Common myeloid progenitor, CD34-positive (primary cell): ENCODE measurements around the gene CBY3.

Experiments
- CTCF ChIA-PET: fragments of 350-600 bp; sonication (Branson Sonifier 250); formaldehyde crosslinking; loops from one replicate; lab custom pipeline; 2021; ENCODE audit warnings: antibody characterized with exemption; lab: Charles Lee
- POLR2A ChIA-PET: fragments of 350-600 bp; sonication (Branson Sonifier 250); formaldehyde crosslinking; loops from one replicate; lab custom pipeline; 2021; ENCODE audit warnings: antibody characterized with exemption; lab: Charles Lee
- DNase-seq, 3 donors: peaks; one replicate each; pipeline versions ENCODE4 v3.0.0 to v3.0.0-alpha.2; 2013
- H3K27ac ChIP-seq, 2 experiments: 1 replicate in 1 of 2; 2 replicates in 1 of 2; pipeline ENCODE4 v1.7.0; 2013; ENCODE audit warnings: inconsistent platforms in 2 of 2, low read length in 2 of 2, mild to moderate bottlenecking in 2 of 2, low read depth in 1 of 2, moderate library complexity in 1 of 2; ENCODE audit not compliant: severe bottlenecking in 2 of 2, insufficient read depth in 1 of 2, poor library complexity in 1 of 2
- H3K27me3 ChIP-seq, 5 experiments: replicated peaks in 2 of 5; 1 replicate in 3 of 5; 2 replicates in 2 of 5; pipeline versions ENCODE4 v1.6.1 to v1.7.0; 2013; ENCODE audit warnings: low read length in 4 of 5, mild to moderate bottlenecking in 2 of 5, moderate library complexity in 2 of 5, inconsistent platforms in 1 of 5; ENCODE audit not compliant: insufficient read depth in 5 of 5, control insufficient read depth in 4 of 5
- H3K36me3 ChIP-seq, 4 experiments: 1 replicate in 2 of 4; 2 replicates in 2 of 4; pipeline versions ENCODE4 v1.6.1 to v1.7.0; 2013; ENCODE audit warnings: low read length in 3 of 4, control low read depth in 1 of 4, mild to moderate bottlenecking in 1 of 4; ENCODE audit not compliant: control insufficient read depth in 4 of 4, insufficient read depth in 4 of 4
- H3K4me1 ChIP-seq, 4 experiments: 1 replicate in 3 of 4; 2 replicates in 1 of 4; pipeline versions ENCODE4 v1.6.1 to v1.7.1; 2013; ENCODE audit warnings: low read length in 3 of 4, mild to moderate bottlenecking in 3 of 4, control low read depth in 1 of 4, inconsistent platforms in 1 of 4, moderate library complexity in 1 of 4; ENCODE audit not compliant: control insufficient read depth in 4 of 4, insufficient read depth in 4 of 4; ENCODE audit errors: control extremely low read depth in 1 of 4
- H3K4me3 ChIP-seq, 7 experiments: 1 replicate in 4 of 7; 2 replicates in 3 of 7; pipeline versions ENCODE4 v1.5.1 to v1.7.0; 2013; ENCODE audit warnings: mild to moderate bottlenecking in 7 of 7, low read length in 6 of 7, moderate library complexity in 6 of 7, inconsistent platforms in 2 of 7, low read depth in 2 of 7, control low read depth in 1 of 7; ENCODE audit not compliant: insufficient read depth in 4 of 7, control insufficient read depth in 1 of 7; ENCODE audit errors: extremely low read depth in 1 of 7
- H3K9me3 ChIP-seq, 5 experiments: 1 replicate in 4 of 5; 2 replicates in 1 of 5; pipeline versions ENCODE4 v1.6.1 to v1.7.1; 2013; ENCODE audit warnings: low read length in 4 of 5, mild to moderate bottlenecking in 2 of 5, inconsistent platforms in 1 of 5, low read depth in 1 of 5, moderate library complexity in 1 of 5; ENCODE audit not compliant: control insufficient read depth in 4 of 5, insufficient read depth in 2 of 5; ENCODE audit errors: control extremely low read depth in 1 of 5
- WGBS: methylation state at CpG from one replicate; pipeline ENCODE4 v1.1.5; 2013; ENCODE audit not compliant: insufficient coverage; 5-methylcytosine and 5-hydroxymethylcytosine counted together

Gene CBY3

DNA sequence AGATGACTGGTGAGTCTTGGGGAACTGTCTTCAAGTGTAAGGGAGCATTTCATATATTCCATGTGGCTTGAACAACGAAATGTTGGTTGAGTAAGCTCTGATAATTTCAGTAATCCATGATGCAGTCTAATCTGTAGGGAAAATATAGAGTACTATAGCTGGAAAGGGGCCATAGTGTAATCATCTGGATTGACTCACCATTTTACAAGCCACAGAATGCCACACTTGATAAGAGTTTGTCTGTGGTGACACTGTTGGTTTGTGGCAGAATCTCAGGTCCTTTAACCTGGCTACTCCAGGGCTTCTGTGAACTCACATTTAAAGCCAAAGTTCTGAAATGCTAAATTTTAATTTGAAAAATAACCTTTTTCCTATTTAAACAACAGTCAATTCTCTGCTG is 35.5 kb upstream of the CBY3 start:
- CTCF ChIA-PET, result interaction anchor here (0.5 to 2.2 kb wide), 4 partner anchors 10 to 48 kb away, joined by 3 to 6 read pairs (median 4); no protein-coding TSS in a partner anchor
- no peak overlapping the region for H3K27ac ChIP-seq
- peaks cover 25 to 78% (median 51%) of the 10 kb centered on the region in 4 experiments for H3K36me3 ChIP-seq
- WGBS, result no CpG with 5 or more reads among the region's 1 CpG
- no peaks in the 10 kb centered on the region for H3K9me3 ChIP-seq
- no peak for DNase-seq
- no peaks in the 10 kb centered on the region for H3K27me3 ChIP-seq
- no peak overlapping the region for H3K4me3 ChIP-seq
- no peaks in the 10 kb centered on the region for H3K4me1 ChIP-seq
- POLR2A ChIA-PET, result interaction anchor here (1.5 kb wide), 1 partner anchor 11 kb away, joined by 4 read pairs; no protein-coding TSS in a partner anchor

DNA sequence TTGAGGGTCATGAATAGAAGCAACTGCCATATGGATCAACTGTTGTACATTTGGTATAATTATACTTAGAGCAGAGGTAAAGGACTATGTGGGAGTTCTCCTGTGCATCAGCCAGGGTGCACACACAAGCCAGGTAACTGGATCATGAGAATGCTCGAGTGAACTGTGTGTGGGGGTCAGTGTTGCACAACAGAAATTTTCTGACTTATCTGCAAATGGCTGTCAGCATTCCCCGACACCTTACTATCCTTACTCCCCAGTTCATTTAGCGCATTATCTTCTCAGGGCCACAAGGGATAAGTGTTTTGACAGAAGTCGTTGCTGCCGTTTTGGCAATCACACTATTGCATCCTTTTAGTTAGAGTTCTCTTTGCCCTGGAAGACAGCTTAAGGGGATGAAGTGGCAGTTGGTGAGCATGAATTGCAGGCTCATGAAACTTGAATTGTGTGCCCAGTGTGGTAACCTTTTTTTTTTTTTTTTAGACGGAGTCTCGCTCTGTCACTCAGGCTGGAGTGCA is 19.6 kb upstream of the CBY3 start:
- WGBS, result 77% methylated on average over 3 of the region's 7 CpGs

DNA sequence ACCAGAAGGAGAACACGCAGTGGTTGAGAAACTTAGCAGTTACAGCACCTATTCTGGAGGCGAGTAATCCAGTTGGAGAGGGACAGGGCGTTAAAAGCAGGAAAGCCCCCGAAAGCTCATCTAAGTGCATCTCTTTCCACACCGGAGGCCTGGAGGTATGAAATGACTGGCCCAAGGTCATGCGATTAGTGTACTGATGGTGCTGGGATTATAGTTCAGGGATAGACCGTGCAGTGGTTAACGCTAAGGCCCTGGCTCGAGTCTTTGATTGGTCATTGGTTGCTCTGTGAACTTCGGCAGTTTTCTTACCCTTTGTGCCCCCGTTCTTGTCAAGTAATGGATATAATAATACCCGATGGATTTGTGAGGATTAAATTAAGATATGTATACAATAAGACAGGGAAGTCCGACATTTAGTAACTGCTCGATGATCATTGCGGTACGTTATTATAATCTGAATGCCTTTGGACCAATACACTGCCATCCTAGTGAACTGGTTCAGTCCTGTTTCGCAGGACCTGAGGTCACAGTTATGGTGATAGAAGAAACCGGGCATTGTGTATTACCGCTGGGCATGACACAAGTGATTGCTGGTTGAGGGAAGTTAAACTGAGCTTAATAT is 18.9 kb upstream of the CBY3 start:
- POLR2A ChIA-PET, result interaction anchor here (0.6 to 1.0 kb wide), 3 partner anchors 11 to 157 kb away, joined by 3 to 6 read pairs (median 4); partner anchors contain the start of gene MAML1
- peak; percentile 31 to 66 (median 63) for DNase-seq
- WGBS, result 0% methylated on average over 13 of the region's 19 CpGs

More for the DNA sequence above, 19.6 kb upstream of the CBY3 start:
- peaks cover 7 to 43% (median 32%) of the 10 kb centered on the region in 4 experiments for H3K4me1 ChIP-seq
- ChIA-PET POLR2A (no interaction called here), CTCF (interaction anchor here (1.2 to 2.0 kb wide), 4 partner anchors 20 to 34 kb away, joined by 3 to 4 read pairs (median 4); partner anchors contain the start of gene CBY3)
- peak overlapping the region in 5 of 7 experiments; percentile 86 to 100 (median 88) for H3K4me3 ChIP-seq
- DNase-seq, result peak; percentile 23 to 60 (median 42)
- peak overlapping the region; percentile 99 to 100 for H3K27ac ChIP-seq
- H3K36me3 ChIP-seq, result peaks cover 0 to 20% (median 12%) of the 10 kb centered on the region in 4 experiments
- no peaks in the 10 kb centered on the region for H3K27me3 ChIP-seq
- H3K9me3 ChIP-seq, result no peaks in the 10 kb centered on the region

DNA sequence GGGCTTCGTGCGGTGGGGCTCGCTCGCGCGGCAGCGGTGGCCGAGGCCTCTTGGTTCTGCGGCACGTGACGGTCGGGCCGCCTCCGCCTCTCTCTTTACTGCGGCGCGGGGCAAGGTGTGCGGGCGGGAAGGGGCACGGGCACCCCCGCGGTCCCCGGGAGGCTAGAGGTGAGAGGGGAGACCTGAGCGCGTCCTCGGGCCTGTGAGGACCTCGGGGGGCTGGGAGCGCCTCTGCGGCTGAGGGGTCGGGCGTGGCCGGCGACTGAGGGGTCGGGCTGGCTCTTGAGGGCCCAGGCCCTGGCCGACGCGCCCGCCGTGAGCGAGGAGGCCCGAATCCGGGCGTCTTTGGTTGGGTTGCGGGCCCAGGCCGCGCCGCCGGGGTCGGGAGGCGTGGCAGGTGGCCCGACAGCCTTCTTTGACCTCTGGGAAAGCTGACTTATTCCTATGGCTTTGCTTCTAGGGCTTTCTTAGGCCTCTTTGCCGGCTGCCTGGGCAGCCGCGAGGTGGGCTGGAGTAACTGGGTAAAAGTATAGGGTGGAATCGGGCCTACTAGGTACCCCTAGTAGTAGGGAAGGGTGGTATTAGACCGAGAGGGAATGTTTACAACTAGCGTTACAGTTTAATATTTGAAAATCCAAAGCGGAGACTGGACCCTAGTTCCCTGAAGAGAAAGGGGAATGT is 18.2 kb upstream of the CBY3 start, which contains the start of gene CANX:
CANX (plus strand) TSS at position 33 of the 681 bp plus-strand sequence. CDS start 6,715 bp downstream, outside the sequence.
- POLR2A ChIA-PET, result interaction anchor here (0.6 to 1.0 kb wide), 4 partner anchors 11 to 158 kb away, joined by 3 to 6 read pairs (median 4); partner anchors contain the start of gene MAML1
- Histone ChIP-seq H3K36me3 (peaks cover 0 to 16% (median 8%) of the 10 kb centered on the region in 4 experiments), H3K27me3 (no peaks in the 10 kb centered on the region), H3K9me3 (no peaks in the 10 kb centered on the region), H3K27ac (peak within 1 kb of the TSS; percentile 99 to 100), H3K4me3 (peak within 1 kb of the TSS; percentile 80 to 100 (median 87)), H3K4me1 (peaks cover 7 to 43% (median 32%) of the 10 kb centered on the region in 4 experiments)
- 0% methylated on average over 54 of the region's 58 CpGs for WGBS
- no peak for DNase-seq
- CTCF ChIA-PET, result interaction anchor here (1.2 to 1.7 kb wide), 2 partner anchors 19 to 22 kb away, joined by 3 to 4 read pairs; partner anchors contain the start of gene CBY3

More for the DNA sequence above, 18.9 kb upstream of the CBY3 start:
- CTCF ChIA-PET, result interaction anchor here (1.2 to 1.7 kb wide), 3 partner anchors 19 to 21 kb away, joined by 3 to 4 read pairs (median 4); partner anchors contain the start of gene CBY3
- H3K9me3 ChIP-seq, result no peaks in the 10 kb centered on the region
- peaks cover 0 to 17% (median 10%) of the 10 kb centered on the region in 4 experiments for H3K36me3 ChIP-seq
- no peaks in the 10 kb centered on the region for H3K27me3 ChIP-seq
- peak overlapping the region; percentile 99 to 100 for H3K27ac ChIP-seq
- H3K4me1 ChIP-seq, result peaks cover 7 to 43% (median 32%) of the 10 kb centered on the region in 4 experiments
- peak overlapping the region in 6 of 7 experiments; percentile 78 to 100 (median 88) for H3K4me3 ChIP-seq

DNA sequence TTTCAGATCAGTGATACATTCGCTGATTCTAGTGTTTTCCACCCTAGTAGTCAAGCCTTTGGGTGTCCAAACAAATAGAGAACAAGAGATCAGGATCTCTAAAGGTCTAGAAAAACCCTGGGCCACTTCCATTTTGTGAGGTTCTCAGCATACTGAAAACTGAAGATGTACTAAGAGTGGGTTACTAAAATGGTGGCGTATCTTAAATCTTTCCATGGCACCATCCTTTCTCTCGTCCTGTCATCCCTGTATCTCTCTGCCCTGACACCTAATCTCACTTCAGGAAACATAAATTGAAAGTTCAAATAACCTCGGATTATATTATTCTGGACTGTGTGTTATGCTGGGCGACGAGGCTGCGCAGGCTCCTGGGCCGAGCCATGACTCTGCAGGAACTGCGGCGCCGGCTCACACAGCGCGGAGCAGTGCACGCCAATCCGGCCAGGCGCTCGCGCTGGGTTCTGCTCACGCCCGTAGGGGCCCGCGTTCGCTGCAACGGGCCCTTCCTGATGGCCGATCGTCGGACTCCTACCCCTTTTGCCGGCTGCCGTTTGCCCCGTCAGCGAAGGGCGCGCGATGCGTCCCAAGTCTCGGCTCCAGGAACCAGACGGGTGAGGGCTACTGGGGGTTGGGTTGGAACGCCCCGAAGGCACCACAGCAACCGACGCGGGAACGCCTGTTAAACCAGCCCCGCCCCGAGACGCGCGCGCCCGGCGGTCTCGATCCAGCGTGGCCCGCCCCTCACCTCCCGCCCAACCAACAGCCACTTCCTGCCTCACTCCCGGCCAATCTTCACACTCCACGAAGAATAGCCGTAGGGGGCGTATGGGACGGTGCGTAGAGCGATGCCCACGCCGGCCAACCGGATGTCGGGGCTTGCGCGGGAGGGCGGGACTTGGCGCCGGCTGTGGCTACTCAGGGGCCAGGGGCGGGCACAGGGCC is 17.4 kb upstream of the CBY3 start:
- 1% methylated on average over 56 of the region's 72 CpGs for WGBS
- H3K36me3 ChIP-seq, result peaks cover 0 to 8% (median 5%) of the 10 kb centered on the region in 4 experiments
- H3K4me1 ChIP-seq, result peaks cover 7 to 43% (median 32%) of the 10 kb centered on the region in 4 experiments
- peak overlapping the region; percentile 99 to 100 for H3K27ac ChIP-seq
- H3K9me3 ChIP-seq, result no peaks in the 10 kb centered on the region
- H3K4me3 ChIP-seq, result peak overlapping the region; percentile 66 to 100 (median 86)
- POLR2A ChIA-PET, result interaction anchor here (0.6 to 1.9 kb wide), 4 partner anchors 19 to 74 kb away, joined by 3 to 9 read pairs (median 6); partner anchors contain the start of gene HNRNPH1
- no peaks in the 10 kb centered on the region for H3K27me3 ChIP-seq
- DNase-seq, result peak; percentile 99 to 100 (median 100)
- CTCF ChIA-PET, result interaction anchor here (1.2 to 2.5 kb wide), 3 partner anchors 11 to 75 kb away, joined by 5 to 11 read pairs (median 7); partner anchors contain the start of gene HNRNPH1
